Liver (tissue), 3 donors: ENCODE measurements around the gene PHF19.

ENCODE experiments used
- CTCF ChIP-seq: fragments of 150-350 bp; IDR thresholded peaks from 2 replicates; pipeline ENCODE4 v1.5.1; 2017; ENCODE audit warnings: improper control_type of control experiment, low read depth, low read length; ENCODE audit not compliant: missing input control
- GABPA ChIP-seq, 2 donors: IDR thresholded peaks in 1 of 2; conservative IDR thresholded peaks in 1 of 2; 2 replicates each; pipeline ENCODE4 v1.6.1; 2016; ENCODE audit warnings: antibody characterized with exemption in 2 of 2, mild to moderate bottlenecking in 1 of 2, moderate library complexity in 1 of 2
- JUND ChIP-seq, 2 donors: IDR thresholded peaks; 2 replicates each; pipeline ENCODE4 v1.6.1; 2016; ENCODE audit warnings: antibody characterized with exemption in 2 of 2
- MAX ChIP-seq: IDR thresholded peaks from 2 replicates; pipeline ENCODE4 v1.6.1; 2016; ENCODE audit warnings: antibody characterized with exemption
- REST ChIP-seq: IDR thresholded peaks from 2 replicates; pipeline ENCODE4 v1.6.1; 2016; ENCODE audit warnings: antibody characterized with exemption, mild to moderate bottlenecking
- RXRA ChIP-seq, 2 donors: IDR thresholded peaks; 2 replicates each; pipeline ENCODE4 v1.6.1; 2017 to 2018; ENCODE audit warnings: antibody characterized with exemption in 2 of 2, mild to moderate bottlenecking in 1 of 2
- ZBTB33 ChIP-seq: IDR thresholded peaks from 2 replicates; pipeline ENCODE4 v1.6.1; 2016; ENCODE audit warnings: antibody characterized with exemption
- donor health status: healthy.
- donor health status: healthy.

GRCh38 chr9:120859361-120859760 is 17.6 kb downstream of the PHF19 start:
- no peak for TF ChIP-seq REST
- TF ChIP-seq GABPA (IDR thresholded peaks at IDR 0.05 in 1 of 2, conservative IDR thresholded peaks at IDR 0.05 in 1 of 2) = no peak
- no peak for TF ChIP-seq CTCF
- TF ChIP-seq RXRA (IDR thresholded peaks at IDR 0.05) = no peak
- no peak for TF ChIP-seq JUND (IDR thresholded peaks at IDR 0.05)
- no peak for TF ChIP-seq MAX
- TF ChIP-seq ZBTB33 = no peak
